ENCODE data around the gene CCDC102A. TPM values are rescaled to one million over a fixed set of nuclear protein-coding genes. Genes with fewer than 3 reads are reported as not detected.

CCDC102A gene
- total RNA-seq, 6 donors from 2014 or later: 8.2 to 41.9 (median 16.5) TPM

GRCh38 chr16:57512296-57513001, 23.9 kb downstream of the CCDC102A start:
- no peak for DNase-seq
- H3K4me1 ChIP-seq: peaks cover 16 to 28% (median 22%) of the 10 kb centered on the region in 4 donors
- peak overlapping the region in 1 of 4 donors; percentile 12 for H3K27ac ChIP-seq
- TF ChIP-seq POLR2AphosphoS5 (IDR thresholded peaks at IDR 0.05) (no peak), POLR2A (IDR thresholded peaks at IDR 0.05) (no peak), CTCF (IDR thresholded peaks at IDR 0.05) (no peak), EP300 (IDR thresholded peaks at IDR 0.05) (no peak)
- no peak for ATAC-seq (ENCODE audit: low FRiP score in 2 of 2)
- H3K9me3 ChIP-seq: no peaks in the 10 kb centered on the region
- no peaks in the 10 kb centered on the region for H3K27me3 ChIP-seq
- H3K36me3 ChIP-seq: peaks cover 0 to 14% (median 0%) of the 10 kb centered on the region in 4 donors
- no peak overlapping the region for H3K4me3 ChIP-seq
- 91 to 92% methylated on average over 23 of the region's 23 CpGs for WGBS, 2 donors

GRCh38 chr16:57510016-57510871, 26.1 kb downstream of the CCDC102A start:
- DNase-seq: no peak
- ATAC-seq (ENCODE audit: low FRiP score in 2 of 2): no peak
- TF ChIP-seq POLR2AphosphoS5 (IDR thresholded peaks at IDR 0.05): no peak
- no peak for TF ChIP-seq POLR2A (IDR thresholded peaks at IDR 0.05)
- no peak for TF ChIP-seq CTCF (IDR thresholded peaks at IDR 0.05)
- TF ChIP-seq EP300 (IDR thresholded peaks at IDR 0.05): no peak
- Histone ChIP-seq H3K27ac (no peak overlapping the region), H3K4me3 (no peak overlapping the region), H3K27me3 (no peaks in the 10 kb centered on the region), H3K4me1 (peaks cover 16 to 28% (median 21%) of the 10 kb centered on the region in 4 donors), H3K36me3 (peaks cover 0 to 12% (median 0%) of the 10 kb centered on the region in 4 donors), H3K9me3 (no peaks in the 10 kb centered on the region)
- 71 to 73% methylated on average over 9 to 10 of the region's 10 CpGs for WGBS, 2 donors

GRCh38 chr16:57509231-57509923, 27.0 kb downstream of the CCDC102A start:
- no peak overlapping the region for H3K27ac ChIP-seq
- DNase-seq (no peak), ATAC-seq (ENCODE audit: low FRiP score in 2 of 2) (no peak)
- no peaks in the 10 kb centered on the region for H3K9me3 ChIP-seq
- TF ChIP-seq EP300 (IDR thresholded peaks at IDR 0.05) (no peak), POLR2AphosphoS5 (IDR thresholded peaks at IDR 0.05) (no peak), POLR2A (IDR thresholded peaks at IDR 0.05) (no peak), CTCF (IDR thresholded peaks at IDR 0.05) (no peak)
- no peak overlapping the region for H3K4me3 ChIP-seq
- WGBS, 2 donors: 80 to 89% methylated on average over 12 of the region's 12 CpGs
- H3K27me3 ChIP-seq: no peaks in the 10 kb centered on the region
- H3K36me3 ChIP-seq: peaks cover 0 to 10% (median 0%) of the 10 kb centered on the region in 4 donors
- H3K4me1 ChIP-seq: peaks cover 7 to 19% (median 13%) of the 10 kb centered on the region in 4 donors

GRCh38 chr16:57508035-57508425, 28.3 kb downstream of the CCDC102A start:
- 76% methylated on average over 2 of the region's 3 CpGs; no CpG with 5 or more reads in 1 of the 2 donors for WGBS, 2 donors
- H3K4me3 ChIP-seq: no peak overlapping the region
- H3K9me3 ChIP-seq: no peaks in the 10 kb centered on the region
- H3K36me3 ChIP-seq: peaks cover 0 to 8% (median 0%) of the 10 kb centered on the region in 4 donors
- no peaks in the 10 kb centered on the region for H3K27me3 ChIP-seq
- no peak overlapping the region for H3K27ac ChIP-seq
- peaks cover 6 to 14% (median 8%) of the 10 kb centered on the region in 4 donors for H3K4me1 ChIP-seq
- DNase-seq (no peak), ATAC-seq (ENCODE audit: low FRiP score in 2 of 2) (no peak)
- TF ChIP-seq POLR2A (IDR thresholded peaks at IDR 0.05): no peak

All from upper lobe of left lung (tissue), 6 donors.